ENCODE measurements around the gene HLA-C.
A peak's percentile ranks its signal among the peaks of the same experiment; 100 is the strongest.

Gene HLA-C

DNA sequence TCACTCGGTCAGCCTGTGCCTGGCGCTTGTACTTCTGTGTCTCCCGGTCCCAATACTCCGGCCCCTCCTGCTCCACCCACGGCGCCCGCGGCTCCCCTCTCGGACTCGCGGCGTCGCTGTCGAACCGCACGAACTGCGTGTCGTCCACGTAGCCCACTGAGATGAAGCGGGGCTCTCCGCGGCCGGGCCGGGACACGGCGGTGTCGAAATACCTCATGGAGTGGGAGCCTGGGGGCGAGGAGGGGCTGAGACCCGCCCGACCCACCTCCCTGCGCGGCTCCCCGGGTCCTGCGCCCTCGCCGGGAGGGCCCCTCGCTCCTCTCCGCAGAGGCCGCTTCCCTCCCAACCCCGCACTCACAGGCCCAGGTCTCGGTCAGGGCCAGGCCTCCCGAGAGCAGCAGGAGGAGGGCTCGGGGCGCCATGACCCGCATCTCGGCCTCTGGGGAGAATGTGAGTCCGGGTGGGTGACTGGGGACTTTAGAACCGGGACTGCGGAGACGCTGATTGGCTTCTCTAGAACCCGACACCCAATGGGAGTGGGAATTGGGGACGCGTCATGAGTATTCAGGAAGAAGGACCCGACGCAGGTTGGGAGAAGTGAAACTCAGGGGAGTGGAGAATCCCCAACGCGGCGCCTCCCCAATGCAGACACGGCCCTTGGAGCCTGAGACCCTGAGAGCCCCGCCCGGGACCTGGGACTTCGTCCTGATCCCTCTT, at the start of gene HLA-C:
TSS of gene HLA-C (minus strand) at position 452 of the 717 bp plus-strand sequence. CDS start at position 431, 21 bp downstream.
- DNase-seq: peak; percentile 85
- Mint-ChIP-seq H3K27me3 (no peaks in the 10 kb centered on the region), H3K4me1 (ENCODE audit: low read depth) (peaks cover 64% of the 10 kb centered on the region), H3K9me3 (no peaks in the 10 kb centered on the region), H3K27ac (peak within 1 kb of the TSS; percentile 99), H3K4me3 (peak within 1 kb of the TSS; percentile 94), H3K36me3 (ENCODE audit: low read depth) (peaks cover 54% of the 10 kb centered on the region)

DNA sequence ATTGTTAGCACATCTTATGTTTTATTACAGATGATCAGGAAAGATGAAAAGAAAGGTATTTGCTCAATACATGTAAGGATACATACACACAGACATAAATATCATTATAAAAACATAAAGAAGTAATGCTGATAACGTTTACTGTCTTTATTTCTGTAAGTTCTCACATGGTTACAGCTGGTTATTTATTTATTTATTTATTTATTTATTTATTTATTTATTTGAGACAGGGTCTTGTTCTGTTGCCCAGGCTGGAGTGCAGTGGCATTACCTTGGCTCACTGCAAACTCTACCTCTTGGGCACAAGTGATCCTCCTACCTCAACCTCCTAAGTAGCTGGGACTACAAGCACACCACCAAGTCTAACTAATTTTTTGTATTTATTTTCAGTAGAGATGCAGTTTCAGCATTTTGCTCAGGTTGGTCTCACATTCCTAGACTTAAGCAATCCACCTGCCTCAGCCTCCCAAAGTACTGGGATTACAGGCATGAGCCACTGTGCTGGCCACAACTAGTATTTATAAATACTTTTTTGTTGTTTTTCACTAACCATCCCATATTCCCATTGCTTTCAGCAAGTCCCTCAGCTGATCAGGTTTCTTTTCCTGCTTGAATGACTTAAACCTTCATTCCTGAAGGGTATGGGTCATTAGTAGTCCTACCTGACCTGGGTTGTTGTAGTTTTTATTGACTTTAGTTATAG, 49.3 kb upstream of the HLA-C start:
- H3K27ac Mint-ChIP-seq: no peak overlapping the region
- no peaks in the 10 kb centered on the region for H3K9me3 Mint-ChIP-seq
- H3K4me1 Mint-ChIP-seq (ENCODE audit: low read depth): no peaks in the 10 kb centered on the region
- no peaks in the 10 kb centered on the region for H3K36me3 Mint-ChIP-seq (ENCODE audit: low read depth)
- H3K27me3 Mint-ChIP-seq: peaks cover 31% of the 10 kb centered on the region
- no peak for DNase-seq
- H3K4me3 Mint-ChIP-seq: no peak overlapping the region

DNA sequence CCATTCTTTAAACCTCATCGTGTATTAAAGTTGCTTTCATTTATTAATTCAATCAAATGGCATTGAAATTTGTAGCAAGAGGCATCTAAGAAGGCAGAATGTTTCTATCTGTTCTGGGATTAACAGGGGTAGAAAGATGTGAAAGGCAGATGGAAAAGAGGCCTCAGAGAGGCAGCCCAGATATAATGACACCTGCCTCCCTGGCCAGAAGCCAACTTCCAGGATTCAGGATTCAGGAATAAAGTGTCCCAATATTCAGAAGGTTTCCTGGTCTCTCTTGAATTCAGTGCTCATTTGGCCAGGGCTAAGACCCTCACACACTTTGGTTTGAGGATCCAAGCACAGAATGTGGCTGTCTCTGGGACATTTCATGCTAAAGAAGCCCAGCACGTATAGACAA, 45.1 kb upstream of the HLA-C start:
- Mint-ChIP-seq H3K4me3 (no peak overlapping the region), H3K27ac (no peak overlapping the region), H3K4me1 (ENCODE audit: low read depth) (no peaks in the 10 kb centered on the region), H3K36me3 (ENCODE audit: low read depth) (no peaks in the 10 kb centered on the region), H3K27me3 (peaks cover 23% of the 10 kb centered on the region), H3K9me3 (no peaks in the 10 kb centered on the region)
- DNase-seq: no peak

DNA sequence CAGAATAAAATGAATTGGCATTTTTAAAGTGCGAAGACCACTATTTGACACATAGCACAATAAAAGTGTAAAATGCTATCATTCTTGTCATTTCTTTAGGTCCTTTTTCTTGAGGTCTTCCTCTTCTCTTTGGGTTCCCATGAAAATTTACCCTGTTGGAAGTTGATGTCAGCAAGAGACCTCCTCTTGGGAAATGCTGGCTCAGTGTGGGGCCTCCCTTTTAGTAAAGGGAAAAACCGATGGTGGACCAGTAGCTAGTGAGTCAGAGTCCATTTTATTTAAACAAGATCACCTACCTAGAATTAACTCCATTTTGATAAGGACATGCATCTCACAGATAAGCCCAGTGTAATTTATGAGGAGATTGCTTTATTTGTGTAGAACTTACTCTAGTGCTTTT, 37.7 kb upstream of the HLA-C start:
- Mint-ChIP-seq H3K36me3 (ENCODE audit: low read depth) (no peaks in the 10 kb centered on the region), H3K4me1 (ENCODE audit: low read depth) (peaks cover 10% of the 10 kb centered on the region), H3K27me3 (peaks cover 20% of the 10 kb centered on the region), H3K9me3 (no peaks in the 10 kb centered on the region), H3K27ac (no peak overlapping the region), H3K4me3 (no peak overlapping the region)
- DNase-seq: no peak

DNA sequence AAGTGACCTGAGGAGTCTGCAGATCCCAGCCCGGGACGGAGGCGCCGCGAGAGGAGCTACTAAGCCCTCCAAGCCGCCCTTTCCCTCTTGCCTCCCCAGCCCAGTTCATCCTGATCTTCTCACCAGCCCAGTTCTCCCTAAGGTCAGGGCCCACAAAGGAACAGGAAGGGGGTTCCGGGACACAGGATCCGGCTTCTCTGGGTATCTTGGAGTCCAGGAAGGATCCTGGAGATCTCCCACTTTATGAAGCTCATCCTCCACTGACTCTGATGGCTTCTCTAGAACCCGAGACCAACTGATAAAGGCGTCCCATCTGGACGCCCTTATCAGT, 36.9 kb upstream of the HLA-C start:
- peaks cover 20% of the 10 kb centered on the region for H3K27me3 Mint-ChIP-seq
- DNase-seq: no peak
- no peak overlapping the region for H3K27ac Mint-ChIP-seq
- H3K4me1 Mint-ChIP-seq (ENCODE audit: low read depth): peaks cover 10% of the 10 kb centered on the region
- H3K4me3 Mint-ChIP-seq: peak overlapping the region; percentile 73
- no peaks in the 10 kb centered on the region for H3K36me3 Mint-ChIP-seq (ENCODE audit: low read depth)
- H3K9me3 Mint-ChIP-seq: no peaks in the 10 kb centered on the region

DNA sequence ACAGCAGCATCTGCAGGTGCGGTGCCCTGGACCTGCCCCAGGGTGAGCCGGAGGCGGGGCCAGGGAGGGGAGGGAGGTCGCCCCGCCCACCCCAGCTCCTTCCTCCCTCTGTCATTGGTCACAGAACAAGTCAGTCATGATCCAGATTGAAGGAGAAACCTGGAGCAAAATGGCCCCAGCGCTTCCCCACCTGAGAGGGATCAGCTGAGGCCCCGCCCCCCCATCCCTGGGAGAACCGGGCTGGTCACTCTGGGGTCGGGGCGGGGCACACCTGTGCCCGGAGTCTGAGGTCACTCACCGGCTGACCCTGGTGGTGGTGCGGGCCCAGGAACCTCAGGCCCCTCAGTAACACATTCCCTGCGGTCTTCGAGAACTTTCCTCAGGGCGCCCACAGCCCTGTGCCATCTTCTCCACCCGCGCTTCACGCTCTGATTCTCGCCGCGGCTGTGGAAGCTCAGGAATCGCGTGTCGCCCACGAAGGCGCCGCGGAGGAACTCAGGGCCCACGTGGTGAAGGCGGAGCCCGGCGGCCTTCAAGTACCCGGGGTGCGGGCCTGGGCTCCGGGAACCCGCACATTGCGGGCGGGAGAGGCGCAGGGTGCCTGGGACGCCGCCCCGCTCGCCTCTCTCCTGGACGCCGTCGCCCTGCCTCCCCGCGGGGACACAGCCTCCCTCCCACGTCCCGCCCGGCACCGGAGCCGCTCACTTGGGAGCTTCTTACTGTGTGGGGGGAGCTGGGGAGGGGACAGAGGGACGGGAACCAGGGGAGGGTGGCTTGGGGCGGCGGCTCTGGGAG, 36.4 kb upstream of the HLA-C start:
- Mint-ChIP-seq H3K4me1 (ENCODE audit: low read depth) (peaks cover 10% of the 10 kb centered on the region), H3K27ac (peak overlapping the region; percentile 81), H3K36me3 (ENCODE audit: low read depth) (no peaks in the 10 kb centered on the region), H3K27me3 (peaks cover 20% of the 10 kb centered on the region), H3K9me3 (no peaks in the 10 kb centered on the region), H3K4me3 (peak overlapping the region; percentile 73)
- DNase-seq: peak; percentile 83

DNA sequence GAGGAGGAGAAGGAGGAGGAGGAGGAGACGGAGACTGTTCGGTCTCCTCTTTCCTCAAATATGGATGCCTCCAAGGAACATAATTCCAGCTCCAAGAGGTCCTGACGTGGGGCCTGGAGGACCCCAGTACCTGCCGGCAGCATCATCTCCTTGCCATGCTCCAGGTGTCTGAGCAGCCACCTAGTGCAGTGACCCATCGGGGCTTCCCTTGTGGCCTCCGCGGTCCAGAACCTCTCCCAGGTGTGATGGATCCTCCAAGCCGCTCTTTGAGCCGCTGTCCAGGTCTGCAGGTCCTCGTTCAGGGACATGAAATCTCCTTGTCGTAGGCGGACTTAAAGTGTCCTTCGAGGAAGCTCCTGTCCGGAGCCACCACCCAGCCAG, 35.8 kb upstream of the HLA-C start:
- Mint-ChIP-seq H3K27ac (no peak overlapping the region), H3K9me3 (no peaks in the 10 kb centered on the region), H3K27me3 (peaks cover 16% of the 10 kb centered on the region), H3K36me3 (ENCODE audit: low read depth) (no peaks in the 10 kb centered on the region), H3K4me1 (ENCODE audit: low read depth) (peaks cover 10% of the 10 kb centered on the region), H3K4me3 (no peak overlapping the region)
- DNase-seq: no peak

DNA sequence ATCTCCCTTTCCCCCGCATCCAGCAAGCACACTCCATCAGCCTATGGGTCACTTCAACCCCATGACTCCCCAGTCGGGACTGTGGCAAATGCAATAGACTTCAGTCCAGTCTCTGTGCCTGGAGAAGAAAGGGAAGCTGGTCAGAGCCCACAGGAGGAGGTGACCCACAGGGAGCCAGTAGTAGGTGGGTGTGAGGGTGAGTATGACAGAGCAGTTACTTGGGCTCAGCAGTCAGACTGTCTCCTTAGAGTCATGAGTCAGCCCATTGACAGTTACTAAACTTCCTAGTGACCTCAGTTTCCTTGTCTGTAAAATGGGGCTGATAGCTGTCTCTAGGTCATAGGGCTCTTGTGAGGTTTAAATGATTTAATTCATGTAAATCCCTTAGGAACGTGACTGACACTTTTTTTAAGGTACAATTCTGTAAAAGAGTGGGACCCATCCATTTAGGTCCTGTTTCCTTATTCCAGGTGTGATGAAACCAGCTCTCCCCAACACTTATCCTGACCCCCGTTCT, 33.9 kb upstream of the HLA-C start:
- peaks cover 14% of the 10 kb centered on the region for H3K27me3 Mint-ChIP-seq
- no peak for DNase-seq

DNA sequence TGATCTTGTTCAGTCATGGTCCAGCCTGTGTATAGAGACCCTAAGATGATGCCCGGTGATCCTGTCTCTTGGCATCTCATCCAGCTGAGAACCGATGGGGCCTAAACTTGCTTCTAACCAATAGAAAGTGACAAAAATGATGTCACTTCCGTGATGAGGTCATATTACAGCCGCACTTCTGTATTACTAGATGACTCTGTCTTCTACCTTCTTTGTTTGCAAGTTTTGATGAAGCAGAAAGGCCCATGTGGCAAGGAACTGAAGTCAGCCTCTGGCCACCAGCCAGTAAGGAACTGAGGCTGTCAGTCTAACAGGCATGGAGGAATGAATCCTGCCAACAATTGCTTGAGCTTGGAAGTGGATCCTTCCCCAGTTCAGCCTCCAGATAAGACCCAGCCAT, 32.8 kb upstream of the HLA-C start:
- H3K36me3 Mint-ChIP-seq (ENCODE audit: low read depth): no peaks in the 10 kb centered on the region
- no peak overlapping the region for H3K27ac Mint-ChIP-seq
- H3K4me3 Mint-ChIP-seq: no peak overlapping the region
- DNase-seq: no peak
- H3K9me3 Mint-ChIP-seq: no peaks in the 10 kb centered on the region
- peaks cover 10% of the 10 kb centered on the region for H3K4me1 Mint-ChIP-seq (ENCODE audit: low read depth)
- peaks cover 11% of the 10 kb centered on the region for H3K27me3 Mint-ChIP-seq

More for the DNA sequence above, 33.9 kb upstream of the HLA-C start:
- Mint-ChIP-seq H3K9me3 (no peaks in the 10 kb centered on the region), H3K4me3 (no peak overlapping the region), H3K4me1 (ENCODE audit: low read depth) (peaks cover 10% of the 10 kb centered on the region), H3K27ac (no peak overlapping the region), H3K36me3 (ENCODE audit: low read depth) (no peaks in the 10 kb centered on the region)

DNA sequence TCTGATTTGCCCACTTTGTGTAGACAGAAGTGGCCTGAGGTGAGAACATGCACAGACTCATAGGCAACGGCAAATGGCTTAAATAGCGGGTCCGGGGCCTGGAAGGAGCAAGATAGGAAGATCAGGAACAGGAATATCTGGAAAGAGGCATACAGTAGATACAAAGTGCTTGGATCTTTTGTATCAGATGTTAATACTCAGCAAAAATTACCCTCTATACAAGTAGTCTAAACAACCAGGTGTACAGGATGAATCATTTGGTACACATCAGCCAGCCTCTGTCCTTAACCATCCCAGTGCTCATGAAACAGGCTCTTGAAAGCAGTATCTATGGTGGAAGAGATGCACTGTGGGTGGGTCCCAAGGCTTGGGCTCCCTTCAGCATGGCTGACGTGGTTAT, 28.9 kb upstream of the HLA-C start:
- H3K36me3 Mint-ChIP-seq (ENCODE audit: low read depth): no peaks in the 10 kb centered on the region
- H3K27me3 Mint-ChIP-seq: peaks cover 13% of the 10 kb centered on the region
- H3K4me3 Mint-ChIP-seq: no peak overlapping the region
- no peaks in the 10 kb centered on the region for H3K9me3 Mint-ChIP-seq
- H3K27ac Mint-ChIP-seq: no peak overlapping the region
- no peak for DNase-seq
- peaks cover 3% of the 10 kb centered on the region for H3K4me1 Mint-ChIP-seq (ENCODE audit: low read depth)

DNA sequence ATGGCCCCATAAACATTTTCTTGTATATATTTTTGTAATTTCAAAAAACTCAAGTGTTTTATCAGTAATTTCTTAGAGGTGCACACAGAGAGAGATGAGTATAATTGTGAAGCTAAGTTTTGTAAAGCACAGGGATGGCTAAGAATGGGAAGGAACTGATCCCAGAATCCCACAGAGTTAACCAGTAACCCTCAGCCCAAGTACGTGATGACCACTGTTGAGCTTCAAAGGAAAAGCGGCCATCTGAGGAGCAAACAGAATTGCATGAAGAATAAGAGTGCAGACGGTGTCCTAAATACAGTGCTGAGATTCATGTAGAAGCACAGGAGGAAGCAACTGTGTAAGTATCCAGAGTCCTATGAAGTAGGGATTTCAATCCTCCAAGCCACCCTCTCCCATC, 28.1 kb upstream of the HLA-C start:
- no peak overlapping the region for H3K4me3 Mint-ChIP-seq
- DNase-seq: no peak
- no peak overlapping the region for H3K27ac Mint-ChIP-seq
- H3K4me1 Mint-ChIP-seq (ENCODE audit: low read depth): no peaks in the 10 kb centered on the region
- H3K27me3 Mint-ChIP-seq: peaks cover 13% of the 10 kb centered on the region
- no peaks in the 10 kb centered on the region for H3K9me3 Mint-ChIP-seq
- no peaks in the 10 kb centered on the region for H3K36me3 Mint-ChIP-seq (ENCODE audit: low read depth)

DNA sequence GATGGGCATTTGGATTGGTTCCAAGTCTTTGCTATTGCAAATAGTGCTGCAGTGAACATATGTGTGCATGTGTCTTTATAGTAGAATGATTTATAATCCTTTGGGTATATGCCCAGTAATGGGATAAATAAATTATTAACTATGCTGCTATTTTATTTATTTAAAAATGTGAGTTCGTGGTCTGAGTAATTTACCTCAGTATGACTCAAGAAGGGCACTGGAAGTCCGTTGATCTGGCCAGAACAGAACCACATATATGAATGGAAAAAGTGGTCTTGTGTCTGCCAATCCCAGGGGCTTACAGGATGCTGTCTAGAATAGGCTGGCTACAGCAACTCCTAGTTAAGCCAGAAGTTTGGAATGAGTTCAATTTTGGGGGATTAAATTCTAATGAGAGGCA, 27.6 kb upstream of the HLA-C start:
- H3K36me3 Mint-ChIP-seq (ENCODE audit: low read depth): no peaks in the 10 kb centered on the region
- DNase-seq: no peak
- no peaks in the 10 kb centered on the region for H3K9me3 Mint-ChIP-seq
- H3K27ac Mint-ChIP-seq: no peak overlapping the region
- peaks cover 13% of the 10 kb centered on the region for H3K27me3 Mint-ChIP-seq
- no peak overlapping the region for H3K4me3 Mint-ChIP-seq
- no peaks in the 10 kb centered on the region for H3K4me1 Mint-ChIP-seq (ENCODE audit: low read depth)

DNA sequence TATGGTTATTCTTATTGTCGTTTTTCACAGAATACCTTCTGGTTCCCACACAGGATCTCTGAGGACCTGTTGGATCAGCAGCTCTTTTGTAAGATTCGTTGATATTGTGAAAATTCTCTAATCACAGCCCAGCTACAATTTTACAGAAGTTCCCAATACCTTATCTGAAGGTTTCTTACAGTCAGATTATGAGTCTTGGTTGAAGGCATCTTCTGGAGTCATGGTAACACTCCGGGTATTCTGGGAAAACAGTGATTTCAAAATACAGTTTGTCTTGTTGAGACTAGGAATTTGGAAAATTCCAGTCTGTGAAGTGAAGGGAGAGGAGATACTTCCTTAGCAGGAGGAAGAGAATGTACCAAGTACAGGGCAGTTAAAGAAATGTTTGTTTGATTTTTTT, 22.2 kb upstream of the HLA-C start:
- Mint-ChIP-seq H3K27me3 (peaks cover 26% of the 10 kb centered on the region), H3K4me1 (ENCODE audit: low read depth) (peaks cover 3% of the 10 kb centered on the region), H3K36me3 (ENCODE audit: low read depth) (no peaks in the 10 kb centered on the region), H3K9me3 (no peaks in the 10 kb centered on the region), H3K27ac (no peak overlapping the region), H3K4me3 (no peak overlapping the region)
- DNase-seq: no peak

DNA sequence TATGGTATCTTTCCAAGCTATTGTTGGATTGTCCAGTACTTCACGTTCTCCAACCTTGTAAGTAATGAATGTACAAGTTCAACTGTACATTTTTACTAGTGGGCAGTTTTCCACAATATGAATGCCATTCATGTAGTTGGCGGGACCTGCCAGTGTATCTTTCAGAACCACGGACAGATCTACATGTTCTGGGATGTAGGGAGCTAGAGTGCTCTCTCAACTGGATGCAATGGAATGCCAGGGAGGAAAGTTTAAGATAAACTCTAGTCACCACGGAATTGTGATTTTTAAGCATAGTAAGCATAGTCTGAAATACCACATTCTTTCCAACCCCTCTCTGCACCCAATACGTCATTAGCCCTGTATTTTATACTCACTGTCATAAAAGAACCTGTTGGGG, 21.5 kb upstream of the HLA-C start:
- Mint-ChIP-seq H3K36me3 (ENCODE audit: low read depth) (no peaks in the 10 kb centered on the region), H3K27ac (no peak overlapping the region), H3K4me3 (no peak overlapping the region), H3K9me3 (no peaks in the 10 kb centered on the region), H3K4me1 (ENCODE audit: low read depth) (peaks cover 4% of the 10 kb centered on the region), H3K27me3 (peaks cover 26% of the 10 kb centered on the region)
- no peak for DNase-seq

DNA sequence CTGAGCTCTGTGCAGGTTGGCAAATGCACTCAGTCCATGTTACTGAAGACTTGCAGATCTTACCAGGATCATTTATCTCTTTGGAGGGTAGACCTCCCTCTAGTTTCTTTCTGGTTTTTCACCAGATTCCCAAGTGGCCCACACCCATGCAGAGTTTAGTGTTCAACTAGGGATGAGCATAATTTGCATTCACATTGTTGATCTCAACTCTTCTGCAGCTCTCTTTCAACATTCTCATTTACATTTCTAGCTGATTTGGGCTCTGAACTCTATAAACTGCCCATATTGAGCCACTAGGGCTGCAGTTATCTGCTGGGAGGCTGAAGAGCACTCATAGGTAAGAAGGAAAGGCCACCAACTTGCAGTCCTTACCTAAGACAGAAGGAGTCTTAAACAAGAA, 17.9 kb upstream of the HLA-C start:
- Mint-ChIP-seq H3K36me3 (ENCODE audit: low read depth) (no peaks in the 10 kb centered on the region), H3K9me3 (no peaks in the 10 kb centered on the region), H3K4me1 (ENCODE audit: low read depth) (peaks cover 4% of the 10 kb centered on the region), H3K4me3 (no peak overlapping the region), H3K27ac (no peak overlapping the region), H3K27me3 (peaks cover 16% of the 10 kb centered on the region)
- DNase-seq: no peak
